Heart left ventricle (tissue), 13 donors: ENCODE measurements around the gene NRSN2.
"Not testable (repeated sequence)": the region's sequence is repeated elsewhere in the genome, so short reads cannot be mapped to it uniquely, and the experiment has no call there.

Source experiments
- POLR2A ChIP-seq, 2 donors: fragments of 450-650 bp; IDR thresholded peaks; one replicate each; pipeline ENCODE4 v1.6.1; 2017; ENCODE audit warnings: antibody characterized with exemption in 2 of 2, mild to moderate bottlenecking in 2 of 2, moderate library complexity in 2 of 2
- TF ChIP-seq, protein P1 (sequence below), 12 donors: fragments of 200-600 bp; sonication (generic) in 4 of 12; IDR thresholded peaks; one replicate each; pipeline versions ENCODE4 v1.5.0 to v1.8.0; 2018 to 2022; ENCODE audit warnings: antibody characterized with exemption in 12 of 12, mild to moderate bottlenecking in 5 of 12
- donor health status: ischemic (EF 13 %, LVEDD 7.1; RV severe dilation, severe dysfunction).
- donor health status: DM: no; HTN: yes; CAD: no.
- donor health status: DM: no; HTN: no; CAD: no.
- donor health status: ischemic (EF 25% LVEDD 6.9; RV normal size, moderate dysfunction).
- donor health status: ischemic (EF 25% LVEDD 5.7; RV mildly dilated, moderate dysfunction).
- donor health status: ischemic (EF 35%, LVEDD 5.7; RV mildly dilated, moderate dysfunction).
- donor health status: nonischemic (EF 11% LVEDD 7.7; RV severe dilation, severe dysfunction).
- donor health status: DM: yes; HTN: yes; CAD: no.
- donor health status: PGD.
- donor health status: ischemic (EF 29% LVEDD 5.4; RV normal size, mild dysfunction).
- donor health status: nonischemic (EF 23%, LVEDD 6.1; RV moderate dilation, normal function).

DNA sequence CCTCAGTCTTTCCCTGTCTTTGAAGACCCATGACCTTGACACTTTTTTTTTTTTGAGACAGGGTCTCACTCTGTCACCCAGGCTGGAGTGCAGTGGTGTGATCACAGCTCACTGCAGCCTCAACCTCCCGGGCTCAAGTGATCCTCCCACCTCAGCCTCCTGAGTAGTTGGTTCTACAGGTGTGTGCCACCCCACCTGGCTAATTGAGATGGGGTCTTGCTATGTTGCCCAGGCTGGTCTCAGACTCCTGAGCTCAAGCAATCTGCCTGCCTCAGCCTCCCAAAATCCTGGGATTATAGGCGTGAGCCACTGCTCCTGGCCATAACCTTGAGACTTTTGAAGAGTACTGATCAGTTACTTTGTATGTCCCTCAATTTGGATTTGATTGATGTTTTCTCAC, 46.4 kb downstream of the NRSN2 start:
- TF ChIP-seq, protein P1, sequence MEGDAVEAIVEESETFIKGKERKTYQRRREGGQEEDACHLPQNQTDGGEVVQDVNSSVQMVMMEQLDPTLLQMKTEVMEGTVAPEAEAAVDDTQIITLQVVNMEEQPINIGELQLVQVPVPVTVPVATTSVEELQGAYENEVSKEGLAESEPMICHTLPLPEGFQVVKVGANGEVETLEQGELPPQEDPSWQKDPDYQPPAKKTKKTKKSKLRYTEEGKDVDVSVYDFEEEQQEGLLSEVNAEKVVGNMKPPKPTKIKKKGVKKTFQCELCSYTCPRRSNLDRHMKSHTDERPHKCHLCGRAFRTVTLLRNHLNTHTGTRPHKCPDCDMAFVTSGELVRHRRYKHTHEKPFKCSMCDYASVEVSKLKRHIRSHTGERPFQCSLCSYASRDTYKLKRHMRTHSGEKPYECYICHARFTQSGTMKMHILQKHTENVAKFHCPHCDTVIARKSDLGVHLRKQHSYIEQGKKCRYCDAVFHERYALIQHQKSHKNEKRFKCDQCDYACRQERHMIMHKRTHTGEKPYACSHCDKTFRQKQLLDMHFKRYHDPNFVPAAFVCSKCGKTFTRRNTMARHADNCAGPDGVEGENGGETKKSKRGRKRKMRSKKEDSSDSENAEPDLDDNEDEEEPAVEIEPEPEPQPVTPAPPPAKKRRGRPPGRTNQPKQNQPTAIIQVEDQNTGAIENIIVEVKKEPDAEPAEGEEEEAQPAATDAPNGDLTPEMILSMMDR (IDR thresholded peaks at IDR 0.05), result not testable (repeated sequence)
- not testable (repeated sequence) for TF ChIP-seq POLR2A (IDR thresholded peaks at IDR 0.05)
